GM18951 (cell line): ENCODE measurements around the gene PARD3.
"Not testable (repeated sequence)": the region's sequence is repeated elsewhere in the genome, so short reads cannot be mapped to it uniquely, and the experiment has no call there.

Source experiments
- POLR2A ChIP-seq: IDR thresholded peaks from 4 replicates; pipeline ENCODE4 v1.6.1; 2011; ENCODE audit warnings: mild to moderate bottlenecking; ENCODE audit not compliant: insufficient read length, insufficient read depth; ENCODE audit errors: extremely low read depth
- in situ Hi-C: fragments of 300-500 bp; cut with MboI; formaldehyde crosslinking; loops from one replicate; pipeline ENCODE4 v1.12.0; 2022; ENCODE audit warnings: low sequenced_read_pairs, mixed read lengths, inconsistent platforms; ENCODE audit not compliant: unreplicated experiment

The PARD3 gene

GRCh38 chr10:34798654-34799053 lies 16.4 kb downstream of the PARD3 start:
- in situ Hi-C loops: no loop called here
- TF ChIP-seq POLR2A: no peak

GRCh38 chr10:34797155-34797554 lies 17.9 kb downstream of the PARD3 start:
- no peak for TF ChIP-seq POLR2A

GRCh38 chr10:34796133-34796532 lies 19.0 kb downstream of the PARD3 start:
- in situ Hi-C loops: no loop called here

More at GRCh38 chr10:34797155-34797554, 17.9 kb downstream of the PARD3 start:
- in situ Hi-C loops: no loop called here

GRCh38 chr10:34795334-34795733 lies 19.8 kb downstream of the PARD3 start:
- in situ Hi-C loops: no loop called here
- TF ChIP-seq POLR2A: no peak

More at GRCh38 chr10:34796133-34796532, 19.0 kb downstream of the PARD3 start:
- TF ChIP-seq POLR2A: no peak

GRCh38 chr10:34794835-34795234 lies 20.3 kb downstream of the PARD3 start:
- TF ChIP-seq POLR2A: no peak
- in situ Hi-C loops: no loop called here

- in situ Hi-C loops: not testable (repeated sequence)
Observed at GRCh38 chr10:34793581-34793980, 21.5 kb downstream of the PARD3 start.

- TF ChIP-seq POLR2A: no peak
- in situ Hi-C loops: no loop called here
Observed at GRCh38 chr10:34792881-34793280, 22.2 kb downstream of the PARD3 start.

GRCh38 chr10:34791947-34792346 lies 23.1 kb downstream of the PARD3 start:
- no peak for TF ChIP-seq POLR2A
- in situ Hi-C loops: no loop called here

GRCh38 chr10:34791228-34791627 lies 23.9 kb downstream of the PARD3 start:
- no peak for TF ChIP-seq POLR2A
- in situ Hi-C loops: no loop called here

- in situ Hi-C loops: no loop called here
- TF ChIP-seq POLR2A: no peak
Observed at GRCh38 chr10:34789966-34790506, 25.1 kb downstream of the PARD3 start.

- TF ChIP-seq POLR2A: no peak
- in situ Hi-C loops: no loop called here
Observed at GRCh38 chr10:34786464-34786863, 28.6 kb downstream of the PARD3 start.

- in situ Hi-C loops: no loop called here
- TF ChIP-seq POLR2A: no peak
Observed at GRCh38 chr10:34781711-34782110, 33.4 kb downstream of the PARD3 start.

GRCh38 chr10:34780818-34781380 lies 34.2 kb downstream of the PARD3 start:
- TF ChIP-seq POLR2A: peak; percentile 35
- in situ Hi-C loops: no loop called here

GRCh38 chr10:34778237-34778636 lies 36.9 kb downstream of the PARD3 start:
- in situ Hi-C loops: no loop called here
- TF ChIP-seq POLR2A: no peak
